Measurements from ENCODE around the gene ELK3.
A peak's percentile ranks its signal among the peaks of the same experiment; 100 is the strongest.

Gene ELK3

DNA sequence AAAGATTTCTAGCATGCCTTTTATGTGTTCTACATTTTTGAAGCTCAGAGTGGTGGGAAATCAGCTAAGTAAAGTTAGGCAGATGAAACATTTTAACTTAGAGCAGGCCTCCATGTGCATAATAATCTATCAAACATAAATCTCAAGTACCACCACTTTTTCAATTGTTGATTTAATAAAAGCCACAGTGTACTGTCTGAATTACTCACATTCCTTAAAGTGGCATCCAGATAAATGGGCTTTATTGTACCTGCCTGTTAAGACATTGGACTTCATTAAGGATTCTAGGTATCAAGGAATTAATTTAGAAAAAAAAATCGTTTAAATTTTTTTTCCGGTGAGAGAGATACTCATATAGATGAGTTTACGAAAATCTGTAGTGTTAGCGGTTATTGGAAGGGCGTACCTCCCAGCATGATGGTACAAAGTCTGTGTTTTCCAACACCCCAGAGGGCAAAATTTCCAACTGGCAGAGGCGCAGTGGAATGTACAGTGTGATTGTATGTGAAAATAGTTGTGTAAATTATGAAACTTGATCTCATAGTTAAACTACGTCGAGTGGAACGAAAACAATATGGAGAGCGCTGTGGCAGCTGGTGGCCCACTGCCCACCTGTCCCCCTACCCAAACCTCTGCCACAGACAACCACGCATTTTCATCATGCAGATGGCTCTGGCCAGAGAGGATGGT is 25.0 kb downstream of the ELK3 start:
- Histone ChIP-seq H3K9me3 (ENCODE audit: control insufficient read depth in 1 of 2, low read length in 2 of 2) (no peaks in the 10 kb centered on the region), H3K4me3 (ENCODE audit: low read depth in 1 of 2, low read length in 2 of 2) (no peak overlapping the region), H3K4me1 (ENCODE audit: control insufficient read depth in 1 of 2, insufficient read depth in 2 of 2, low read length in 2 of 2) (peaks cover 0 to 5% of the 10 kb centered on the region in 2 donors), H3K27me3 (ENCODE audit: low read depth, low read length) (no peaks in the 10 kb centered on the region), H3K36me3 (ENCODE audit: control insufficient read depth in 1 of 2, insufficient read depth in 2 of 2, low read length in 2 of 2) (no peaks in the 10 kb centered on the region), H3K27ac (ENCODE audit: low read length) (no peak overlapping the region)

GRCh38 chr12:96219700-96220206 is 25.6 kb downstream of the ELK3 start:
- Histone ChIP-seq H3K9me3 (ENCODE audit: control insufficient read depth in 1 of 2, low read length in 2 of 2) (no peaks in the 10 kb centered on the region), H3K36me3 (ENCODE audit: control insufficient read depth in 1 of 2, insufficient read depth in 2 of 2, low read length in 2 of 2) (no peaks in the 10 kb centered on the region), H3K4me3 (ENCODE audit: low read depth in 1 of 2, low read length in 2 of 2) (no peak overlapping the region)

GRCh38 chr12:96220902-96221301 is 26.7 kb downstream of the ELK3 start:
- Histone ChIP-seq H3K27me3 (ENCODE audit: low read depth, low read length) (no peaks in the 10 kb centered on the region), H3K4me3 (ENCODE audit: low read depth in 1 of 2, low read length in 2 of 2) (no peak overlapping the region), H3K9me3 (ENCODE audit: control insufficient read depth in 1 of 2, low read length in 2 of 2) (no peaks in the 10 kb centered on the region), H3K4me1 (ENCODE audit: control insufficient read depth in 1 of 2, insufficient read depth in 2 of 2, low read length in 2 of 2) (peaks cover 0 to 22% of the 10 kb centered on the region in 2 donors), H3K27ac (ENCODE audit: low read length) (no peak overlapping the region), H3K36me3 (ENCODE audit: control insufficient read depth in 1 of 2, insufficient read depth in 2 of 2, low read length in 2 of 2) (no peaks in the 10 kb centered on the region)

More at GRCh38 chr12:96219700-96220206, 25.6 kb downstream of the ELK3 start:
- Histone ChIP-seq H3K27me3 (ENCODE audit: low read depth, low read length) (no peaks in the 10 kb centered on the region), H3K4me1 (ENCODE audit: control insufficient read depth in 1 of 2, insufficient read depth in 2 of 2, low read length in 2 of 2) (peaks cover 0 to 11% of the 10 kb centered on the region in 2 donors), H3K27ac (ENCODE audit: low read length) (no peak overlapping the region)

GRCh38 chr12:96221391-96221790 is 27.2 kb downstream of the ELK3 start:
- H3K27ac ChIP-seq (ENCODE audit: low read length), result no peak overlapping the region
- H3K27me3 ChIP-seq (ENCODE audit: low read depth, low read length), result no peaks in the 10 kb centered on the region
- H3K36me3 ChIP-seq (ENCODE audit: control insufficient read depth in 1 of 2, insufficient read depth in 2 of 2, low read length in 2 of 2), result peaks cover 0 to 4% of the 10 kb centered on the region in 2 donors
- no peaks in the 10 kb centered on the region for H3K9me3 ChIP-seq (ENCODE audit: control insufficient read depth in 1 of 2, low read length in 2 of 2)
- no peak overlapping the region for H3K4me3 ChIP-seq (ENCODE audit: low read depth in 1 of 2, low read length in 2 of 2)
- H3K4me1 ChIP-seq (ENCODE audit: control insufficient read depth in 1 of 2, insufficient read depth in 2 of 2, low read length in 2 of 2), result peaks cover 0 to 22% of the 10 kb centered on the region in 2 donors

GRCh38 chr12:96223411-96224218 is 29.4 kb downstream of the ELK3 start:
- H3K27me3 ChIP-seq (ENCODE audit: low read depth, low read length), result no peaks in the 10 kb centered on the region
- peak overlapping the region; percentile 28 for H3K27ac ChIP-seq (ENCODE audit: low read length)
- H3K36me3 ChIP-seq (ENCODE audit: control insufficient read depth in 1 of 2, insufficient read depth in 2 of 2, low read length in 2 of 2), result peaks cover 0 to 7% of the 10 kb centered on the region in 2 donors
- H3K4me1 ChIP-seq (ENCODE audit: control insufficient read depth in 1 of 2, insufficient read depth in 2 of 2, low read length in 2 of 2), result peaks cover 0 to 22% of the 10 kb centered on the region in 2 donors
- no peak overlapping the region for H3K4me3 ChIP-seq (ENCODE audit: low read depth in 1 of 2, low read length in 2 of 2)
- H3K9me3 ChIP-seq (ENCODE audit: control insufficient read depth in 1 of 2, low read length in 2 of 2), result no peaks in the 10 kb centered on the region

- H3K4me1 ChIP-seq (ENCODE audit: control insufficient read depth in 1 of 2, insufficient read depth in 2 of 2, low read length in 2 of 2), result peaks cover 0 to 22% of the 10 kb centered on the region in 2 donors
- peaks cover 0 to 12% of the 10 kb centered on the region in 2 donors for H3K36me3 ChIP-seq (ENCODE audit: control insufficient read depth in 1 of 2, insufficient read depth in 2 of 2, low read length in 2 of 2)
- no peaks in the 10 kb centered on the region for H3K27me3 ChIP-seq (ENCODE audit: low read depth, low read length)
- no peaks in the 10 kb centered on the region for H3K9me3 ChIP-seq (ENCODE audit: control insufficient read depth in 1 of 2, low read length in 2 of 2)
- no peak overlapping the region for H3K4me3 ChIP-seq (ENCODE audit: low read depth in 1 of 2, low read length in 2 of 2)
- H3K27ac ChIP-seq (ENCODE audit: low read length), result peak overlapping the region; percentile 28
These were observed 30.0 kb downstream of the ELK3 start for GRCh38 chr12:96224219-96224615.

- H3K27ac ChIP-seq (ENCODE audit: low read length), result no peak overlapping the region
- no peak overlapping the region for H3K4me3 ChIP-seq (ENCODE audit: low read depth in 1 of 2, low read length in 2 of 2)
- H3K4me1 ChIP-seq (ENCODE audit: control insufficient read depth in 1 of 2, insufficient read depth in 2 of 2, low read length in 2 of 2), result peaks cover 0 to 22% of the 10 kb centered on the region in 2 donors
- peaks cover 0 to 12% of the 10 kb centered on the region in 2 donors for H3K36me3 ChIP-seq (ENCODE audit: control insufficient read depth in 1 of 2, insufficient read depth in 2 of 2, low read length in 2 of 2)
- H3K9me3 ChIP-seq (ENCODE audit: control insufficient read depth in 1 of 2, low read length in 2 of 2), result no peaks in the 10 kb centered on the region
- no peaks in the 10 kb centered on the region for H3K27me3 ChIP-seq (ENCODE audit: low read depth, low read length)
These were observed 31.1 kb downstream of the ELK3 start for GRCh38 chr12:96225044-96225855.

DNA sequence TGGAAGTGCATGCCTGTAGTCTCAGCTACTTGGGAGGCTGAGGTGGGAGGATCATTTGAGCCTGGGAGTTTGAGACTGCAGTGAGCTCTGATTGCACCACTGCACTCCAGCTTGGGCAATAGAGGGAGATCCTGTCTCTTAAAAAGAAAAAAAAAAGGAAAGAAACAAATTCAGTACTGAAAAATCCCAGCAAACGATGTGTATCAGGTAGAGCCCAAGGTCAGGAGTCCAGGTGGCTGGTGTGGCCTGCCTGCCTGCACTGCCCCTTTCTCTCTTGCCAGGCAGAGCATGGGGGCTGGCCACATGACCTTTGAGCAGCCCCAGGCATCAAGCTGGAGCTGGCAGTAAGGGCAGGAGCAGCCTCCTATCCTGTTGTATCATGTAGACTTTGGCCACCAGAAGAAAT is 31.8 kb downstream of the ELK3 start:
- Histone ChIP-seq H3K4me3 (ENCODE audit: low read depth in 1 of 2, low read length in 2 of 2) (no peak overlapping the region), H3K27ac (ENCODE audit: low read length) (no peak overlapping the region), H3K36me3 (ENCODE audit: control insufficient read depth in 1 of 2, insufficient read depth in 2 of 2, low read length in 2 of 2) (peaks cover 0 to 12% of the 10 kb centered on the region in 2 donors), H3K27me3 (ENCODE audit: low read depth, low read length) (no peaks in the 10 kb centered on the region), H3K4me1 (ENCODE audit: control insufficient read depth in 1 of 2, insufficient read depth in 2 of 2, low read length in 2 of 2) (peaks cover 0 to 26% of the 10 kb centered on the region in 2 donors), H3K9me3 (ENCODE audit: control insufficient read depth in 1 of 2, low read length in 2 of 2) (no peaks in the 10 kb centered on the region)

GRCh38 chr12:96226401-96226800 is 32.2 kb downstream of the ELK3 start:
- no peaks in the 10 kb centered on the region for H3K27me3 ChIP-seq (ENCODE audit: low read depth, low read length)
- H3K4me1 ChIP-seq (ENCODE audit: control insufficient read depth in 1 of 2, insufficient read depth in 2 of 2, low read length in 2 of 2), result peaks cover 0 to 26% of the 10 kb centered on the region in 2 donors
- no peaks in the 10 kb centered on the region for H3K9me3 ChIP-seq (ENCODE audit: control insufficient read depth in 1 of 2, low read length in 2 of 2)
- no peak overlapping the region for H3K4me3 ChIP-seq (ENCODE audit: low read depth in 1 of 2, low read length in 2 of 2)
- peaks cover 0 to 12% of the 10 kb centered on the region in 2 donors for H3K36me3 ChIP-seq (ENCODE audit: control insufficient read depth in 1 of 2, insufficient read depth in 2 of 2, low read length in 2 of 2)
- no peak overlapping the region for H3K27ac ChIP-seq (ENCODE audit: low read length)

DNA sequence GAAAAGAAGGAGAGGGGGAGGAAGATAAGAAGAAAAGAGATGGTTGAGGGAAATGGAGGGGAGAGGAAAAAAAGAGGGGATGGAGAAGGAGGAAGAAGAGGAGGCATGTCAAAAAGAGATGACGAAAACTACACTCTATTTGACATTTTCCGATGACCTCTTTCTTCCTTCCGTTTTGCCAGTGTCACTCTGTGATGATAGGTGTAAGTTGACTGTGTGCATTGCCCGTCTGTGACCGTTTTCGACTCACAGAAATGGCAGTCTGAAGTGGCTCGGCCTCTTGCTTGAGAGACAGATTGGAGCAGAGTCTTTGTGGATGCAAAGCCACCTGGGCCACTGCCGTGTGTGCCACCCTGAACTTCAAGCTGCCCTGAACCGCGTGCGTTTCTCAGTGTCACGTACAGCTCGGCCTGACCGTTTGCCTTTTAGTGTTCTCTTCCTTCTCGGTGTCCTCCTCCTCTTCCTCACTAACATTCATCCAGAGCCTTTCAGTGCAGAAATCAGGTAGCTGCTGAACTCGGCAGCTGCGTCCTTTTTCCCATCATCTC is 32.7 kb downstream of the ELK3 start:
- peaks cover 0 to 26% of the 10 kb centered on the region in 2 donors for H3K4me1 ChIP-seq (ENCODE audit: control insufficient read depth in 1 of 2, insufficient read depth in 2 of 2, low read length in 2 of 2)
- H3K27me3 ChIP-seq (ENCODE audit: low read depth, low read length), result no peaks in the 10 kb centered on the region
- H3K4me3 ChIP-seq (ENCODE audit: low read depth in 1 of 2, low read length in 2 of 2), result no peak overlapping the region
- H3K9me3 ChIP-seq (ENCODE audit: control insufficient read depth in 1 of 2, low read length in 2 of 2), result no peaks in the 10 kb centered on the region
- peaks cover 0 to 12% of the 10 kb centered on the region in 2 donors for H3K36me3 ChIP-seq (ENCODE audit: control insufficient read depth in 1 of 2, insufficient read depth in 2 of 2, low read length in 2 of 2)
- no peak overlapping the region for H3K27ac ChIP-seq (ENCODE audit: low read length)

All from muscle layer of duodenum (tissue), 2 donors.